OCI-LY7 (cell line): Measurements from ENCODE around the gene SPIRE2.

Experiments
- EZH2phosphoT487 ChIP-seq: fragments of 200-600 bp; sonication (generic); IDR thresholded peaks from 2 replicates; pipeline ENCODE4 v1.6.1; 2018; ENCODE audit warnings: low read depth, borderline replicate concordance, mild to moderate bottlenecking, mixed run types, antibody characterized with exemption, low read length, moderate library complexity, mixed read lengths
- TF ChIP-seq, protein P1 (sequence below): fragments of 200-600 bp; sonication (generic); conservative IDR thresholded peaks from 2 replicates; pipeline ENCODE4 v1.5.1; 2014; ENCODE audit warnings: mild to moderate bottlenecking, antibody characterized with exemption, low read length, moderate library complexity, mixed read lengths

DNA sequence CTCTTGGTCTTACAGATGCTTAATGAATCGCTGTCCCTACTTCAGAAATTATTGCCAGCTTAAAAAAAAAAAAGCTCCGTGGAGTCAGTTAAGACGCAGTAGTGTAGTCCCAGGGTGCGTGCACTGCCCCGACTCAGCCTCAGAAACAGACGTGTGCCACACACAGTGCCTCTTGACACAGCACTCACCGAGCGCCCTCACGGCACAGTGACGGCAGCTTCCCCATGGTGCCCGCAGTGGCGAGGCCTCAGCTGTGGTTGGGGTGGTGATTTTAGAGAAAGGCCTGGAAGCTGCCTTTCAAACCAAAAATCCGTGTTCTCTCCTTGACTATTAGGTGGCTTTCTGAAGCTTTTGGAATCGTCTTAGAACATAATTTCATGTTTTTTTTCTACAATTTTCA, 59.0 kb downstream of the SPIRE2 start:
- TF ChIP-seq, protein P1, sequence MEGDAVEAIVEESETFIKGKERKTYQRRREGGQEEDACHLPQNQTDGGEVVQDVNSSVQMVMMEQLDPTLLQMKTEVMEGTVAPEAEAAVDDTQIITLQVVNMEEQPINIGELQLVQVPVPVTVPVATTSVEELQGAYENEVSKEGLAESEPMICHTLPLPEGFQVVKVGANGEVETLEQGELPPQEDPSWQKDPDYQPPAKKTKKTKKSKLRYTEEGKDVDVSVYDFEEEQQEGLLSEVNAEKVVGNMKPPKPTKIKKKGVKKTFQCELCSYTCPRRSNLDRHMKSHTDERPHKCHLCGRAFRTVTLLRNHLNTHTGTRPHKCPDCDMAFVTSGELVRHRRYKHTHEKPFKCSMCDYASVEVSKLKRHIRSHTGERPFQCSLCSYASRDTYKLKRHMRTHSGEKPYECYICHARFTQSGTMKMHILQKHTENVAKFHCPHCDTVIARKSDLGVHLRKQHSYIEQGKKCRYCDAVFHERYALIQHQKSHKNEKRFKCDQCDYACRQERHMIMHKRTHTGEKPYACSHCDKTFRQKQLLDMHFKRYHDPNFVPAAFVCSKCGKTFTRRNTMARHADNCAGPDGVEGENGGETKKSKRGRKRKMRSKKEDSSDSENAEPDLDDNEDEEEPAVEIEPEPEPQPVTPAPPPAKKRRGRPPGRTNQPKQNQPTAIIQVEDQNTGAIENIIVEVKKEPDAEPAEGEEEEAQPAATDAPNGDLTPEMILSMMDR: no peak
- TF ChIP-seq EZH2phosphoT487: no peak
